HCT116 (cell line): ENCODE measurements around the gene NDUFV3. TPM values are rescaled to one million over a fixed set of nuclear protein-coding genes. Genes with fewer than 3 reads are reported as not detected.

Experiments
- ATAC-seq: fragments of 200-7000 bp; cut with Tn5 transposase; 2 replicates; pipeline ENCODE4 v1.9.1; 2020; ENCODE audit warnings: mild to moderate bottlenecking, moderate library complexity
- BruUV-seq: library from RNA; stranded (reverse); fragments of 400-500 nt; replicated peaks from 2 replicates; lab custom pipeline; 2021; lab: Mats Ljungman, UMichigan
- CTCF ChIA-PET: fragments of 300-600 bp; sonication (Branson Sonifier 250); formaldehyde crosslinking; loops from one replicate; lab custom pipeline; 2021; ENCODE audit warnings: antibody characterized with exemption; lab: Charles Lee
- POLR2A ChIA-PET: fragments of 300-600, 350-600 bp; sonication (Branson Sonifier 250); formaldehyde crosslinking; loops from one replicate; lab custom pipeline; 2021; ENCODE audit warnings: antibody characterized with exemption; lab: Charles Lee
- RAD21 ChIA-PET, 2 experiments: fragments of 300-600 bp; sonication (Branson Sonifier 250); formaldehyde crosslinking; loops; one replicate each; lab custom pipeline; 2023; ENCODE audit warnings: low total read pairs in 2 of 2; ENCODE audit not compliant: uncharacterized antibody in 2 of 2, unreplicated experiment in 2 of 2, low non-redundant PET in 1 of 2; lab: Charles Lee
- DNase-seq: peaks from one replicate; pipeline ENCODE4 v3.0.0-alpha.2; 2010; ENCODE audit warnings: low read depth, low spot score
- H2AFZ ChIP-seq: fragments of 200-600 bp; shearing (Covaris generic), sonication (generic); 2 replicates; pipeline ENCODE4 v1.6.1; 2017; ENCODE audit warnings: low read depth, mixed run types, mixed read lengths, antibody characterized with exemption, low read length; ENCODE audit not compliant: poor library complexity, severe bottlenecking
- H3K27ac ChIP-seq: 2 replicates; pipeline ENCODE4 v1.5.1; 2012; ENCODE audit warnings: low read depth, low read length
- H3K27me3 ChIP-seq: fragments of 200-600 bp; sonication (generic); 2 replicates; pipeline ENCODE4 v1.6.1; 2016; ENCODE audit warnings: mixed run types, low read length, mixed read lengths; ENCODE audit not compliant: insufficient read depth
- H3K36me3 ChIP-seq, 2 experiments: fragments of 200-500 bp in 1 of 2; fragments of 200-600 bp in 1 of 2; sonication (Bioruptor generic) in 1 of 2; sonication (generic) in 1 of 2; 2 replicates each; pipeline versions ENCODE4 v1.5.1 to v1.6.1; 2014 to 2016; ENCODE audit warnings: low read length in 2 of 2, inconsistent platforms in 1 of 2, mixed read lengths in 1 of 2, mixed run types in 1 of 2; ENCODE audit not compliant: insufficient read depth in 2 of 2, control insufficient read depth in 1 of 2
- H3K4me1 ChIP-seq, 2 experiments: fragments of 200-600 bp in 1 of 2; sonication (generic) in 1 of 2; 2 replicates each; pipeline versions ENCODE4 v1.5.1 to v1.6.1; 2012 to 2017; ENCODE audit warnings: low read length in 2 of 2, inconsistent platforms in 1 of 2, mild to moderate bottlenecking in 1 of 2, mixed read lengths in 1 of 2, mixed run types in 1 of 2, moderate library complexity in 1 of 2; ENCODE audit not compliant: insufficient read depth in 2 of 2, control insufficient read depth in 1 of 2
- H3K4me2 ChIP-seq: fragments of 200-600 bp; sonication (generic); 2 replicates; pipeline ENCODE4 v1.6.1; 2017; ENCODE audit warnings: mixed run types, low read length, mixed read lengths
- H3K4me3 ChIP-seq, 2 experiments: fragments of 200-600 bp in 1 of 2; sonication (generic) in 1 of 2; replicated peaks in 1 of 2; 2 replicates each; pipeline ENCODE4 v1.5.1; 2011 to 2016; ENCODE audit warnings: low read length in 2 of 2, control low read depth in 1 of 2, low read depth in 1 of 2, mild to moderate bottlenecking in 1 of 2, mixed read lengths in 1 of 2, mixed run types in 1 of 2
- H3K79me2 ChIP-seq: fragments of 200-600 bp; sonication (generic); 2 replicates; pipeline ENCODE4 v1.6.1; 2017; ENCODE audit warnings: mild to moderate bottlenecking, mixed run types, low read length, moderate library complexity, mixed read lengths; ENCODE audit not compliant: insufficient read depth
- H3K9ac ChIP-seq: fragments of 200-600 bp; sonication (generic); 2 replicates; pipeline ENCODE4 v1.6.1; 2016; ENCODE audit warnings: low read length, mixed read lengths
- H3K9me2 ChIP-seq: fragments of 200-600 bp; sonication (generic), shearing (Covaris generic); 2 replicates; pipeline ENCODE4 v1.6.1; 2017; ENCODE audit warnings: mixed run types, mild to moderate bottlenecking, moderate library complexity; ENCODE audit not compliant: insufficient read depth
- H3K9me3 ChIP-seq, 2 experiments: fragments of 200-500 bp in 1 of 2; fragments of 200-600 bp in 1 of 2; sonication (Bioruptor generic) in 1 of 2; sonication (generic) in 1 of 2; 2 replicates each; pipeline ENCODE4 v1.6.1; 2014 to 2017; ENCODE audit warnings: low read length in 2 of 2, mixed read lengths in 2 of 2, inconsistent platforms in 1 of 2, low read depth in 1 of 2, mild to moderate bottlenecking in 1 of 2, mixed run types in 1 of 2, moderate library complexity in 1 of 2; ENCODE audit not compliant: control insufficient read depth in 1 of 2, insufficient read depth in 1 of 2
- H4K20me1 ChIP-seq: fragments of 200-600 bp; sonication (generic), shearing (Covaris generic); 2 replicates; pipeline ENCODE4 v1.6.1; 2017; ENCODE audit warnings: mixed run types, mild to moderate bottlenecking, moderate library complexity; ENCODE audit not compliant: insufficient read depth
- CBX3 ChIP-seq: IDR thresholded peaks from 2 replicates; pipeline ENCODE4 v1.6.1; 2012; ENCODE audit warnings: low read depth
- CEBPB ChIP-seq: IDR thresholded peaks from 2 replicates; pipeline ENCODE4 v1.6.1; 2012; ENCODE audit warnings: low read depth
- EGR1 ChIP-seq: IDR thresholded peaks from 2 replicates; pipeline ENCODE4 v1.6.1; 2012; ENCODE audit warnings: low read depth
- EZH2 ChIP-seq: fragments of 200-600 bp; sonication (generic); IDR thresholded peaks from 2 replicates; pipeline ENCODE4 v1.6.1; 2017; ENCODE audit warnings: antibody characterized with exemption, mixed run types
- EZH2phosphoT487 ChIP-seq: fragments of 200-600 bp; IDR thresholded peaks from 2 replicates; pipeline ENCODE4 v1.6.1; 2018; ENCODE audit warnings: antibody characterized with exemption, borderline replicate concordance
- JUND ChIP-seq: IDR thresholded peaks from 2 replicates; pipeline ENCODE4 v1.6.1; 2012
- POLR2A ChIP-seq: IDR thresholded peaks from 2 replicates; pipeline ENCODE4 v1.7.0; 2011; ENCODE audit warnings: borderline replicate concordance; ENCODE audit not compliant: insufficient read depth, insufficient read length; ENCODE audit errors: extremely low read depth
- POLR2AphosphoS5 ChIP-seq: IDR thresholded peaks from 2 replicates; pipeline ENCODE4 v1.6.1; 2011; ENCODE audit warnings: mild to moderate bottlenecking, low read depth, low read length, moderate library complexity
- SP1 ChIP-seq: IDR thresholded peaks from 2 replicates; pipeline ENCODE4 v1.6.1; 2012; ENCODE audit warnings: low read depth
- SRF ChIP-seq: IDR thresholded peaks from 2 replicates; pipeline ENCODE4 v1.6.1; 2012; ENCODE audit warnings: low read depth
- TCF7L2 ChIP-seq: IDR thresholded peaks from 2 replicates; pipeline ENCODE4 v1.7.0; 2011; ENCODE audit warnings: borderline replicate concordance, inconsistent platforms; ENCODE audit not compliant: insufficient read depth, insufficient read length; ENCODE audit errors: extremely low read depth
- YY1 ChIP-seq: IDR thresholded peaks from 2 replicates; pipeline ENCODE4 v1.6.1; 2011; ENCODE audit warnings: low read length, low read depth, moderate library complexity, mild to moderate bottlenecking; ENCODE audit not compliant: insufficient replicate concordance; ENCODE audit errors: extremely low read depth
- intact Hi-C: fragments of 100-400 bp; cut with micrococcal nuclease; formaldehyde crosslinking; loops from 2 replicates; pipeline ENCODE4 v1.10.0; 2022
- total RNA-seq: library from RNA; stranded (reverse); gene quantifications from one replicate; pipeline ENCODE4 v1.2.1, GENCODE V29; 2021; ENCODE audit not compliant: unreplicated experiment
- TF ChIP-seq, protein P1 (sequence below): IDR thresholded peaks from 2 replicates; pipeline ENCODE4 v1.6.1; 2012

The NDUFV3 gene
- total RNA-seq, 1 experiment from 2014 or later: 35.2 TPM

DNA sequence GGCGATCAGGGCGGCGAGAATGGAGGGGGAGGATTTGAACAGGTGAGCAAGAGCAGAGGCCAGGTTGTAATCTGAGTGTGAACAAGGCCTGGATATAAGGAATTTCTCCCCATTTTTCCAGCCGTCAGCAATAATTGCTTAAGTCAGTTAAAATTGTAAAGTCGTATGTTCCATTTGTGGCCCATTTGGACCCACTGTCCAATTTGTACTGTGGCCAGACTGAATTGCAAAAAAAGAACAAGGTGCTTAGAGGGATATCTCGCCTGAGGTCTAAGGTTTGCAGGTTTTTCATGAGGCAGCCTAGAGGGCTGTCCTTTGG lies 31.3 kb downstream of the NDUFV3 start:
- Histone ChIP-seq H3K9me3 (no peaks in the 10 kb centered on the region), H2AFZ (no peak overlapping the region), H3K9ac (peak overlapping the region; percentile 67), H3K9me2 (no peaks in the 10 kb centered on the region), H3K27me3 (no peaks in the 10 kb centered on the region), H3K4me3 (no peak overlapping the region), H4K20me1 (no peaks in the 10 kb centered on the region), H3K36me3 (no peaks in the 10 kb centered on the region), H3K4me1 (peaks cover 7 to 13% of the 10 kb centered on the region in 2 experiments; a peak in 3 of 4 replicates), H3K4me2 (peak overlapping the region; percentile 67), H3K27ac (peak overlapping the region; percentile 67), H3K79me2 (no peaks in the 10 kb centered on the region)
- CTCF ChIA-PET: no interaction called here
- RAD21 ChIA-PET: no interaction called here
- POLR2A ChIA-PET: no interaction called here
- BruUV-seq: TSS peak; percentile 83
- no peak for DNase-seq
- peak; percentile 23; the same call in 1 of the 2 replicates for ATAC-seq
- TF ChIP-seq EGR1 (no peak), EZH2 (no peak), JUND (no peak), POLR2A (no peak), SP1 (no peak), CBX3 (no peak), POLR2AphosphoS5 (no peak), CEBPB (no peak), EZH2phosphoT487 (no peak), SRF (no peak), TCF7L2 (no peak), YY1 (no peak)
- TF ChIP-seq, protein P1, sequence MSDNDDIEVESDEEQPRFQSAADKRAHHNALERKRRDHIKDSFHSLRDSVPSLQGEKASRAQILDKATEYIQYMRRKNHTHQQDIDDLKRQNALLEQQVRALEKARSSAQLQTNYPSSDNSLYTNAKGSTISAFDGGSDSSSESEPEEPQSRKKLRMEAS: no peak
- intact Hi-C loops: no loop called here
